ENCODE data around the gene FHIT.

FHIT gene

DNA sequence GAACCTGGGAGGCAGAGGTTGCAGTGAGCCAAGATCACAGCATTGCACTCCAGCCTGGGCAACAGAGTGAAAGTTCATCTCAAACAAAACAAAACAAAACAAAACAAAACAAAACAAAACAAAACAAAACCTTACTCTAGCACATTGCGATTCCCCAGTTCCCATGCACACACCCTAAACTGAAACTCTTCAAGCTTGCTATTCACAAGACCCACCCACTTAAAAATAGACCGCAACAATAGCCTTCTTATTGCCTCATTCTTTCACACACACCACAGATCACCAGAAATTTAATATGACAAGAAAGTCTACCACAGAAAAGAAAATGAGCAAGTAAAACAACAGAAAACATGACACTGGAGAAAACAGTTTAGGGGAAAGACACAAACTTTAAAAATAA lies 598.4 kb downstream of the FHIT start:
- DNase-seq (ENCODE audit: low read depth in 1 of 2, low spot score in 1 of 2): no peak

DNA sequence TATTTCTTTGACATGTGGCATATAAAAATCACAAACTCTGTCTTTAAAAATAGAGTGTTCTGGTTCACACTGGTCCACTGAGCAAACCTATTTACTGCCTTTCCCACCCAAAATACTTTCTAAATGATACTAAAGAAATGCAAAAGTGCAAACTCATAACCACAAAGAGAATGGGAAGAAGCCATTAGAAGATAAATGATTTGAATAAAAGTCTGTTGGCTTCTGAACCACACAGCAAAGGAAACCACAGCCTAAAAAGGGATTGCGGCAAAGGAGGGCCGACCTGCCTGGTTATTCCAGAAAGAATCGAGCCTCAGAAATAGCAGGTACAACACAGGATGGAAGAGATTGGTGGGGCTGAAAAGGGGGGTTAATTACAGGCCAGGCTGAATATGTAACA lies 599.5 kb downstream of the FHIT start:
- no peak for DNase-seq (ENCODE audit: low read depth in 1 of 2, low spot score in 1 of 2)

DNA sequence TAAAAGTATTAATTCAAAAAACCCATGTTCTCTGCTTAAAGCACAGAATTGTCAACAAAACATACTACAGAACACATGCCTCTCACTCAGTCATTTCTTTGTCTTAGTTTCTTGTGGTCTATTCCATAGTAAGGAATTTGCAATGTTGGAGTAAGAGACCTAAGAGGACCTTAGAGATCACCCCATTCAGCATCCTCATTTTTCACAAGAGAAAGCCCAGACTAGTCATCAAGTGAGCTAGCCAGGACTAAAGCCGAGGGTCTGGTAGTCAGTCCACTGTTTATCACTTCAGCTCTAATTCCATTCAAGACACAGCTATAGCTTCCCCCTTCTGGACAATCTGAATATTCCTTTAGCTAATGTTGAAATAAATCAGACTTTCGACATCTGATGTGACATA lies 601.1 kb downstream of the FHIT start:
- no peak for DNase-seq (ENCODE audit: low read depth in 1 of 2, low spot score in 1 of 2)

DNA sequence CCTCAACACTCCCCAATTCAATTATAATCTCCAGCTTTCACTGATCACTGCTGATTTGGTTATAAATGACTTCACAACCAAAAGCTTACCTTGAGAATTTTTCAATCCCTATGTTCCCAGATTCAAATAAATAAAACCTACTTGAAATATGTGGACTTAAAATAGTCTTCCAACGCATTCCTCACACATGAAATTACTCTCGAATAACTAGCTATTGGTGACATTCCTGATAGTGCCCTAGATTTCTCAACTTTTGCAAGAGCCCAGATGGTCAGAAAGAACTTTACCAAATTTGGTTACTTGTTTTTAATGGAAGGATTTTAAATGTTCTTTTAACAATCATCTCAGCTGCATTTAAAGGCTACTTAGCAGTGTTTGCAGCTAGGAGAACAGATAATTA lies 605.5 kb downstream of the FHIT start:
- no peak for DNase-seq (ENCODE audit: low read depth in 1 of 2, low spot score in 1 of 2)

DNA sequence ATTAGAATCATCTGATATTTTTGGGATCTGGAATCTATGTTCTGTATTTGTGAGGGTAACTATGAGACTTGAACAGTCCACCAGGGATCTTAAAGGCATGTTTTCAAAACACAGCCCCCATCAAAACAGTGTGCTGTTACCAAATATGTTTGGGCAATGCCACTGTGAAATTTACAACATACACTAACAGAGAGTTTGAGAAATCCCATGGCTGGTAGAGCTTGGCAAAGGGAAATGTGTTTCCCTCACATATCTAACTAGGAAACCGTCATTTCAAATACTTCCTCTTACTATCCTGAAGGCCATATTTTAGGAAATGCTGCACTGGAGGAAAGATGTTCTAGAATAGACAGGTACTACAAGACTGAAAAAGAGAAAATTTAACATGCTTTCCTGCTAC lies 607.4 kb downstream of the FHIT start:
- no peak for DNase-seq (ENCODE audit: low read depth in 1 of 2, low spot score in 1 of 2)

DNA sequence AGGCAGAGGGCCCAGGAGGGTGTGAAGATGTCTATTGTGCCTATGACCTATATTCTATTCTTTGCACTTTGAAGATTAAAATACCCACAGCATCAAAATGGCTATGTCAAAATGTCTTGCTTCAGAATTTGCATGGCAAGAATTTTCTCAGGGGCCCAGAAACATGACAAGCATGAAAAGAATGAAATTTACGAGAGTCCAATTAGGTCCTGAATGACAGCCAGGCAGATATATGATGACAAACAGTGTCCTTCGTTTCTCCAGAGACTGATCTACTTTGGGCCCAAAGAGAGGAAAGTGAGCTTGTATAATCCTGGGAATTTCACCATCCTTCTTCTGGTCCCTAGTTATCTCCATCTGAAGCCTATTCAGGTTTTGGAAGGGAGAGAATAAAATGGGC lies 609.9 kb downstream of the FHIT start:
- no peak for DNase-seq (ENCODE audit: low read depth in 1 of 2, low spot score in 1 of 2)

DNA sequence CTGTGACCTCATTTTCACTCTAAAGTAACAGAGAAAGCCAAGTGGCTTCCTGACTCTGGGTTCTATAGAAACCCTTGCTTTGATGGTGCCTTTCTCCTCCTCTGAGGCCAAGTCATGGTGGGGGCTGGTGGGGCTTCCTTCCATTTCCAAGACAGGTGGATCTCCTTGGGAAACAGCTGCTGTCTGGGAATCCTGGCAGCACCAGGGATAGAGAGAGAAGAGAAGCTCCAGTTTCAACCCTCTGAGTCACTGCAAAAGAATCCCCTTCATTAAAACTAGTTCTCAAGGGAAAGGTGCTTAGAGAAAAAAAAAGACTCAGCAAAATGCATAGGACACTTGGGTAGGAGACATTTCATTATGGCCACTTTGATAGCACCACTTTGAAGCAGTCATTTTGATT lies 614.4 kb downstream of the FHIT start:
- DNase-seq (ENCODE audit: low read depth in 1 of 2, low spot score in 1 of 2): no peak

DNA sequence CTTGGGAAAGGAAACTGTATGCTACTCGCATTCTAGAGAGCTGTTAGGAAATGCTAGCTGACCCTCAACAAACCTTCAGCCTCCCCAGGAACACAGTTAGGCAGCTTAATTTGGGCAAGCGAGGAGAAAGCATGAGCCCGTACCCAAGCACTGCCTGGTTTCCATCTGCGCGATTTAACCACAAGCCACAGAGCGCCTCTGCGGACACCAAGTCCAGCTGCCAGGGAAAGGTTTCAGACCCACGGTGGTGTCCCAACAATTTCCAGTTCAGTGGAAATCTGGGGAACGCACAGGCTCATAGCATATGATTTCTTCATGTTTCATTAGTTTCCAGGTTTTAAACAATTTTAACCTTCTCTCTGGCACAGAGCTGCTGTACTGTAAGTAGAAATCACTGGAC lies 617.6 kb downstream of the FHIT start:
- DNase-seq (ENCODE audit: low read depth in 1 of 2, low spot score in 1 of 2): no peak

DNA sequence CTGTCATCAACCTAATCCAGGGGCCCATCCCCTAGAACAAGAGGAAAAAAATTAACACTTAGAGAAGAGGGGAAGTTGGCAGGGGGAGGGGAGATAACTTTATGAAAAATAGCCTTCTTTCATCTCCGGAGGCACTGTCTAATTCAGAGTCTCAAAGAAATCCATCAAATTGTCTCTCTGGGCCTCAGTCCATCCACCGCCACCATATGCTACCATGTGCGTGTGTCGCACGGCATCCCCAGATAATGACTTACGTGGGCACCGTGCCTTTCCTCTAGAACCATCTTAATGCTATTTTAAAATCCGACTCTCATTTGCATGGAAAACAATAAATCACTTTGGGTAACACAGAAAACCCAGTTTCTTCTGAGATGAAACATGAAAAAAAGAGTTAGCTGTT lies 619.7 kb downstream of the FHIT start:
- no peak for DNase-seq (ENCODE audit: low read depth in 1 of 2, low spot score in 1 of 2)

DNA sequence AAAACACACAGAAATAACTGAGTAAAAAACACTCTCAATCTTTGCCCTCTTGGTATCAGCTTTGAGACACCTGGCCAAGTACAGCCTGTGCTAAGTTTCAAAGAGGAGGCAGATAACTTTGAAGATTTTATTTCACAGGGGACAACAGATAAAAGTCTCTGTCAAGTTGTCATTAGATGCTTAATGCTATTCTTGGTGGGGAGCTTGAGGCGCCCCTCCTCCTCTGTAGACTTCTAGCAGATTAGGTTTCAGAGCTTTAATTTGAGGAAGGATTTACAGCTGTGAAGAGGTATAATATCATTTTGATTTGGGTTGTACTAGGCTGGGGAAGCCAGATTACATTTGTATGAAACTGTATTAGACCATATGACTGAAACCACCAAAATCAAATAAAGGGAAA lies 620.3 kb downstream of the FHIT start:
- no peak for DNase-seq (ENCODE audit: low read depth in 1 of 2, low spot score in 1 of 2)

DNA sequence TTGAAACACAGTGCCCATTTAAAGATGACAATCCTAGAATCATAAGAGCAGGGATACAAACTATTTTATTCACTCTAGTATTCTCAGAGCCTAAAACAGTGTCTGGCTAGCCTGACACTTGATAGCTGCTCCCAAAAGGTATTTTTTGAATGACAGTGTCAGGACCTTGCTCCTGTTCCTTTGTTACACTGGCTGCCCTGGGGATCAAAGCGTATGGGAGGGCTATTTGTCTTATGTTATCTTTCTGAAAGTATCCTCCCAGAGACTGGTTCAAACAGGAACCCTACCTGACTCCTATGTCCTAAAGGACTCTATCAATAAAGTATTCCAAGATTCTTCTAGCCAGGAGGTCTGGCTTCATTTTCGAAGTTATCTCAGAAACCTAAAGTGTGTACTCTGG lies 621.4 kb downstream of the FHIT start:
- no peak for DNase-seq (ENCODE audit: low read depth in 1 of 2, low spot score in 1 of 2)

DNA sequence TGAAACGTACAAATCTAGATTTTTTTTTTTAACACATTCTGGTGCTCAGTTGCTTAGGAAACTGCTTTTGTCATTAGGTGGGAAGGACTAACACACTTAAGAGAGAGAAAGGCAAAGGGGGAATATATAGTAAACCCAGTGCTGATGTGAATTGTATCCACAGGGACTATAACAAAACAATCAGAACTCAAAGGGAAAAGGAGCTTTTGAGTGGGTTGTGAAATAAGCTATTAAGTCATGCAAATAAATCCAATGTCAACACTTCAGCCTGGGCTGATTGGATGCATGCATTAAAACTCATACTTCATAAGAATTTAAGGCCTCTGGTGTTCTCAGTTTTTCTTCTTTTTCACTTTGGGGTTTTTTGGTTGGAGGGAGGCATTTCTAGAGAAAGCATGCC lies 628.9 kb downstream of the FHIT start:
- no peak for DNase-seq (ENCODE audit: low read depth in 1 of 2, low spot score in 1 of 2)

DNA sequence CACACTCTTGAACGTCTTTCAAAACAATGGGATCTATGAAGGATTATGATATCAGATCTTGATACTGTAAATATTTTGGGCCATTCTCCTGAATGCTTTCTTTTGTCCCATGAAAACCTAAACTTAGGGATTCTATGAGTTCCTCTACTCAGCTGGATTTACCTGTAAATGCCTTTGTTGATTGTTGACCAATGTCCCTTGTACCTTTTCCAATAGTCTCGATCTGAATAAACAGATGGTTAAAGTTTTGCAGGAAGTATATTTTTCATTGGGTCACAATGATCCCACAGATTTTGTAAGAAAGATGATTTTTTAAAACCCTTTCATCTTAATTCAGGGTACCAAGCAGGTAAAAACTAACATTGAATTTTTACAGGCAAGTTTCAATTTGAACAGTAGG lies 634.1 kb downstream of the FHIT start:
- no peak for DNase-seq (ENCODE audit: low read depth in 1 of 2, low spot score in 1 of 2)

DNA sequence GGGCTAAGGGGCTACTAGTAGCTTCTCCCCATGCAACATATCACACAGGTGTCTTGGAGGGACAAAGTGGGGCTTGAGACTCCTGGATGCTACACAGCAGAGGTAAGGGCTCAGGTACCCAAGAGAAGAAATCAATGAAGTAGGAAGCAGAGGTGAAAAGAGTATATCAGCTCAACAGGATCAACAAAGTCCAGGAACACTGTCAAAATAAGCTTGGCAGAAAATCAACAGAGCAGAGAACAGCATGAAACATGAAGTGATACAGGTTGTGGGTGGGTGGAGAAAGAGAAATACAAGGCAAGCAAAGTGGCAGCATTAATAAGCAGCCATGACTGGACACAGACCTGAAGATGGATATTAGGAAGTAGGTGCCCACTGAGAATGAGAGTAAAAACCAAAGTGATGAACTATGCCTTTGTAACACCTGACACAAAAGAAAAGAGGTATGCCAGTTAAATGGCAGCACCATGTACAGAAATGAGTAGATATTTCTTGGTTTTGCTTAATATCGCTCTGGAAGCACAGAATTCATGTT lies 637.4 kb downstream of the FHIT start:
- DNase-seq (ENCODE audit: low read depth in 1 of 2, low spot score in 1 of 2): no peak

DNA sequence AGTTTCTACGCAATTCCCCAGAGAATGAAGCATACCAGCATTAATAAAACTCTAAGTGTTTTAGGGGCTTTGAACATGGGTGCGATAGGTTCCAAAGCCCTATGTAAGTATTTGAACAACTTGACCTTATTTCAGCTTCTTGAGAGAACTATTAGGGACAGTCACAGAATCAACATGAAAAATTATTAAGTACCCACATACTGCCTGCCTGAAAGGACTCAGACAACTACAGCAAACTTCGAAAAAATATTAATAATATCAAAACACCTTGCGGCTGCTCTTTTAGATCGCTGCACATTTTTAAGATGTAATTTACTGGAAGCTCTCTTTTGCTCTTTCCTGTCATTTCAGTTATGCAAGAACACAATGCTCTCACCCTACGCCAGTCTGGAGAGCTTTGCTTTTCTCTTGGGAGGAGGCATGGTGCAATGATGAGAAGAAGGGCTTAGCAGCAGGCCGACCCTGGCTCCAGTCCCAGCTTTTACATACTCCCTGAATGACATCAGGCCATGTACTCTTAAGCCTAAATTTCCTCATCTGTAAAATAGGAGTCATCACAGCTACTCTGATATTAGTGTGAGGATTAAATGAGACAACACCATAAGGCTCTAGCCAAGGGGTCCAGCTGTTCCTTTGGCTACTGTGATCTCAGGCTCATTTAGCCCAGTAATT lies 640.7 kb downstream of the FHIT start:
- DNase-seq (ENCODE audit: low read depth in 1 of 2, low spot score in 1 of 2): no peak

DNA sequence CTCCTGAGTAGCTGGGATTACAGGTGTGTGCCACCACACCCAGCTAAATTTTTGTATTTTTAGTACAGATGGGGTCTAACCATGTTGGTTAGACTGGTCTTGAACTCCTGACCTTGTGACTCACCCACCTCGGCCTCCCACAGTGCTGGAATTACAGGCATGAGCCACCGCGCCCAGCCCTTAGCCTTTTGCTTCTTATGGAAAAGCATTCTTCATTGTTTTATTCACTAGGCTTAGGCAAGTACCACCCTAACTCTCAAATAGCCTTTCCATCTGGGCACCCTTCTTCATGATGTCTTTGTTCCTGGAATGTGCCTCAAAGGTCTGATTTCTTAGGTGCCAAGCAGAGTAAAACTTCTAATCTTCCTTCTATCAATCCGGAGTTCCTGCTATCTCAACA lies 641.8 kb downstream of the FHIT start:
- no peak for DNase-seq (ENCODE audit: low read depth in 1 of 2, low spot score in 1 of 2)

DNA sequence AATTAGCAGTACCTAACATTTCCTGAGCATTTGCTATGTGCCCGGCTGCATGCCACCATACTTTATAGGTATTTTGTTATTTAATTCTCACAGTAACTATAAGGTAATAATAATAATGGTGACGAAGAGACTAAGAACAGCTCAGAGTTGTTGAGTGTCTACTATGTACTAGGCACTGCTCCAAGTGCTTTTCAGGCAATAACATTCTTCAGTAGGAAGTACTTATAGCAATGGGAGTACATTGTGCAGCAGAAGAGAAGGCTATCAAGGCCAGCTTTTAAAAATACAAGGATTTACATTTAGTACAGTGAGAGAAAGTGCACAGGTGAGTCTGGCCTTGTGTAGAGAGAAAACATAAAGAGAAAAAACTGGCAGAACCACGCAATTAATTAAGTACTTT lies 647.4 kb downstream of the FHIT start:
- no peak for DNase-seq (ENCODE audit: low read depth in 1 of 2, low spot score in 1 of 2)

DNA sequence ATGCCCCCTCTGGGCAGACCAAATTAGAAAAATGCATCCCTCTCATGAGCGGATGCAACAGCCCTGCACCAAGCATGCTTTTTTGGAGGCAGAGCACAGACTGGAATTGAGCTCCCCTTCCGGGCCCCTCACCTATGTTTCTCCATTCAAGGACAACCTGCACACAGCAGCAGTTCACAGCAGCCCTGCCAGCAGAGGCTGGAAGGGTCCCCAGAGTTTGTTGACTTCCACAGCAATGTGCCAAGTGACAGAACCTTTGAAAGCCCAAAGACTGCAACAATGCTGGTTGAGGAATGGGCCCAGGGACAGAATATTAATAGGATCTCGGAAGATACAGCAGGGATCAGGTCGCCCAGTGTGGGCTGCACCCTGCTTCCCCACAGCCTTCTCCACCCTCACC lies 650.4 kb downstream of the FHIT start:
- DNase-seq (ENCODE audit: low read depth in 1 of 2, low spot score in 1 of 2): no peak

DNA sequence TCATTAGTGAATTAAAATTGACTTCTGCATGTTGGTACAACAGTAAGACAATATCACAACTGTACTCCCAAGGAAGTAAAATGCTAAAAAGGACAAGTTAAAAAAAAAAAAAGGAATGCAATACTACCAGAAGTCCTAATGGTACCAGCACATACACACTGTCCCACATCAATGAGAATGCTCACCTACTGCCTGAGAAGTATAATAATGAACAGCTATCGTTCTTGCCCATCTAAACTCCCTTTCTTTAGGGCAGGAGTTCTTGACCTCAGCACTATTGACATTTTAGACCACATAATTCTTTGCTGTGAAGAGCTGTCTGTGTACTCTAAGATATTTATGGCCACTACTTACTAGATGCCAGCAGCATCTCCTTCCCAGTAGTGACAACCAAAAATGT lies 651.7 kb downstream of the FHIT start:
- no peak for DNase-seq (ENCODE audit: low read depth in 1 of 2, low spot score in 1 of 2)

DNA sequence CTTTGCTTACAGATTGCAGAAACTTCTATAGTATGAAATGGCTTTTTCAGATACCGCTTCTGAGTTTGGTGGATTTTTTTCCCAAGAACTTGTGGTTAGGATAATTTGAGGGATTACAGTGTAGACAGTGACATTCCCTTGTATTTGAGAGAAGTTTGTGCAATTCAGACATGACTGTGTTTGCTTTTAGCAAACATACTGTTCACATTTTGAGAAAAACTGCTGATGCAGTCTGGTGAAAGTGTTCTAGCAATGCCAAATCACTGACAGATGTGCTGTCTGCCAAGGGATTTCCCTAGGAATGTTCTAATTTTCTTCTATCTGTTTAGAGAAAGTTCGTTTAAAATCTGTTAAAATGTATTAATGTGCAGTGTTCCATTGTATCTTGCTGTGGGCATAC lies 652.6 kb downstream of the FHIT start:
- no peak for DNase-seq (ENCODE audit: low read depth in 1 of 2, low spot score in 1 of 2)

DNA sequence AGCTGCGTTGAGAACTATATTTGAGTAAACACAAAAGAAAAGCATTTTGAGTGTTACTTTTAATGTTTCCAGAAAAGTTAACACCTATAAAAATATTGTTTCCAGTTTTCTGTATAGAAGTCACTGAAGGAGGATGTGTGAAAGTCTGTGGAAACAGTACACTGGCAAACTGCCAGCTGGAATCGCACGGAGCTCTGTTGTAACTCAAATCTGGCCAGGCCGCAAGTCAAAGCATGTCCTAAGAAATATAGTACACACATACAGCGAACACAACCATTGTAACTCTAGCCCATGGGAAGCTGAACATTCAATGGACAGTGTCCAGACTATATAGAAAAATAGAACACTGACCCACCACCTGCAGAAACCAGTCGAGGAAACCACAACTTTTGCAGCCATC lies 657.2 kb downstream of the FHIT start:
- DNase-seq (ENCODE audit: low read depth in 1 of 2, low spot score in 1 of 2): no peak

DNA sequence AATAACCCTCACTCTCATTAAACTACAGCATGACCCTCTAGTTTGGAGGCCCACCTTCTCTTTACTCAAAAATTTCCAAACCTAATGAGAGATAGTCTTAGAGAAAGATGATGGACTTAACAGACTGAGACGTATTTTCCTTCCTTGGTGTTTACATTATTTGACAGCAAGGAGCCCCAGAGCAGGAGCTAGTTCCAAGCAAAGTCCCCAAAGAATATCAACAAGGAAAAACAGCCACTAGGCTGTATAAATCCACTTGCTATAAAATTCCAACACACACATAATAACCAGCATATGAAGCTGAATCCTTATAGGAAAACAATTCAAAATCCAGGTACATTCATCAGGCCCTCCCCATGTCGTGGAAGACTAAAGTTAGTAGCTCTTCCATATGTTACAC lies 660.0 kb downstream of the FHIT start:
- DNase-seq (ENCODE audit: low read depth in 1 of 2, low spot score in 1 of 2): no peak

DNA sequence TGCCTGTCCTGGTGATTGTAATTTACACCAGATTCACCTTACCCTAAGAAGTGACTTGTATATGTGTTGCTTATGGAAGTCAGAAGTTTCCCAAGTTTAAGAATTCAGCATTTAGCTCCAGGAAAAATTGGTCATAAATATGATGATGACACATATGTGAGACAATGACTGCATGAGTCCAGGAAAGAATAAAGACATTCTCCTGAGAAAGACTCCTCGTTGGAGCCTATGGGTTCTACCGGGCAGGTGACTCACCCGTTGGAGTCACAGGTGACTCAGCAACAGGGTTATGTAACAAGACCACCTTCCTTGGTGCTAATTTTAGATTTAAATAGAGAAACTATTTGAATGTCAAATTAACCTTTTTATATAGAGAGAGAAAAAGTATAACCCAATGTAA lies 662.4 kb downstream of the FHIT start:
- DNase-seq (ENCODE audit: low read depth in 1 of 2, low spot score in 1 of 2): no peak

DNA sequence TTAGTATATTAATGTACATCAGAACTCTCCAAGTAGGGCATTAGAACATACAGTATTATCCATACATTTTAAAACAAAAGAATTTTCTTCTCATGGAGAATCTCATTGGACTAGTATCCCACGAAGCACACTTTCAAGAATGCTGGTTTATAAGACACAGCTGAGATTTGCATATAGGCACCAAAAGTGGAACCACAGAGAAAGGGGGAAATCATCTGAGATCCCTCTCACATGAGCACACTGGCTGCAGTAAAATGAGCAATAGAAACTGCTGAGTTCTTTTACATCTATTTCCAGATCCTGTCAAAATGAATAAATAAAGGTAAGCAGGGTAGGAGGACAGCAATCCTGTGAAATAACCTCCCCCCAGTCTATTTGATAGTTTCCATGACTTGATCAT lies 665.3 kb downstream of the FHIT start:
- DNase-seq (ENCODE audit: low read depth in 1 of 2, low spot score in 1 of 2): no peak

Data from activated T-helper 1 cell treated with anti-CD3 and anti-CD28 coated beads, Interleukin-2, amount 50 U/mL, for 16 hours (primary cell).